Measurements from ENCODE around the gene SLC29A3. TPM values are rescaled to one million over a fixed set of nuclear protein-coding genes. Genes with fewer than 3 reads are reported as not detected.

Gene SLC29A3
- total RNA-seq, 2 experiments from 2014 or later: 3.4 to 5.1 TPM

GRCh38 chr10:71394926-71395562, 76.0 kb downstream of the SLC29A3 start:
- H3K27ac Mint-ChIP-seq: no peak overlapping the region
- H3K27me3 Mint-ChIP-seq: peaks cover 59% of the 10 kb centered on the region
- CTCF ChIA-PET: interaction anchor here (0.7 to 3.2 kb wide), 10 partner anchors 11 to 501 kb away, joined by 3 to 25 read pairs (median 5); partner anchors contain the start of genes SLC29A3 and VSIR
- DNase-seq (peak; percentile 30), ATAC-seq (no peak)
- H3K36me3 Mint-ChIP-seq: no peaks in the 10 kb centered on the region
- H3K4me3 Mint-ChIP-seq: no peak overlapping the region
- no peaks in the 10 kb centered on the region for H3K9me3 Mint-ChIP-seq (ENCODE audit: low read depth)
- no peaks in the 10 kb centered on the region for H3K4me1 Mint-ChIP-seq

- CTCF ChIA-PET: interaction anchor here (0.7 to 3.2 kb wide), 12 partner anchors 11 to 501 kb away, joined by 3 to 25 read pairs (median 4); partner anchors contain the start of genes SLC29A3 and VSIR
- Mint-ChIP-seq H3K27me3 (peaks cover 61% of the 10 kb centered on the region), H3K4me3 (no peak overlapping the region), H3K4me1 (no peaks in the 10 kb centered on the region), H3K27ac (no peak overlapping the region), H3K36me3 (no peaks in the 10 kb centered on the region), H3K9me3 (ENCODE audit: low read depth) (no peaks in the 10 kb centered on the region)
- no peak for DNase-seq
- no peak for ATAC-seq
Measured at GRCh38 chr10:71395621-71396020, 76.6 kb downstream of the SLC29A3 start.

GRCh38 chr10:71396084-71396710, 77.1 kb downstream of the SLC29A3 start:
- ATAC-seq: peak; percentile 68
- no peak overlapping the region for H3K27ac Mint-ChIP-seq
- H3K9me3 Mint-ChIP-seq (ENCODE audit: low read depth): no peaks in the 10 kb centered on the region
- H3K27me3 Mint-ChIP-seq: peaks cover 58% of the 10 kb centered on the region
- no peak overlapping the region for H3K4me3 Mint-ChIP-seq
- no peaks in the 10 kb centered on the region for H3K36me3 Mint-ChIP-seq
- no peaks in the 10 kb centered on the region for H3K4me1 Mint-ChIP-seq
- peak; percentile 43 for DNase-seq
- CTCF ChIA-PET: interaction anchor here (0.8 to 3.2 kb wide), 11 partner anchors 11 to 500 kb away, joined by 3 to 25 read pairs (median 5); partner anchors contain the start of gene SLC29A3

- no peak within 1 kb of the TSS for H3K27ac Mint-ChIP-seq
- no peaks in the 10 kb centered on the region for H3K9me3 Mint-ChIP-seq (ENCODE audit: low read depth)
- DNase-seq (peak; percentile 28), ATAC-seq (peak; percentile 24)
- peaks cover 57% of the 10 kb centered on the region for H3K27me3 Mint-ChIP-seq
- H3K4me3 Mint-ChIP-seq: no peak within 1 kb of the TSS
- no peaks in the 10 kb centered on the region for H3K36me3 Mint-ChIP-seq
- CTCF ChIA-PET: interaction anchor here (1.1 to 3.2 kb wide), 5 partner anchors 12 to 499 kb away, joined by 3 to 25 read pairs (median 7); no protein-coding TSS in a partner anchor
- no peaks in the 10 kb centered on the region for H3K4me1 Mint-ChIP-seq
Measured at GRCh38 chr10:71396711-71397295, 77.7 kb downstream of the SLC29A3 start, which contains the start of gene CDH23. Gene CDH23 (plus strand): TSS chr10:71396920. CDS start chr10:71439832, 42,912 bp downstream.

- Mint-ChIP-seq H3K4me3 (no peak overlapping the region), H3K36me3 (no peaks in the 10 kb centered on the region), H3K4me1 (no peaks in the 10 kb centered on the region), H3K9me3 (ENCODE audit: low read depth) (no peaks in the 10 kb centered on the region), H3K27ac (no peak overlapping the region), H3K27me3 (peaks cover 52% of the 10 kb centered on the region)
- ATAC-seq: no peak
- DNase-seq: peak; percentile 23
- CTCF ChIA-PET: interaction anchor here (2.2 to 3.2 kb wide), 2 partner anchors 172 to 499 kb away, joined by 7 to 25 read pairs; no protein-coding TSS in a partner anchor
Measured at GRCh38 chr10:71397296-71398212, 78.5 kb downstream of the SLC29A3 start.

GRCh38 chr10:71398976-71399375, 79.9 kb downstream of the SLC29A3 start:
- Mint-ChIP-seq H3K9me3 (ENCODE audit: low read depth) (no peaks in the 10 kb centered on the region), H3K4me3 (no peak overlapping the region), H3K27me3 (peaks cover 47% of the 10 kb centered on the region), H3K27ac (no peak overlapping the region), H3K36me3 (no peaks in the 10 kb centered on the region), H3K4me1 (no peaks in the 10 kb centered on the region)
- DNase-seq: peak; percentile 11
- no peak for ATAC-seq
- CTCF ChIA-PET: interaction anchor here (0.7 to 2.1 kb wide), 2 partner anchors 14 to 297 kb away, joined by 3 to 6 read pairs; no protein-coding TSS in a partner anchor

GRCh38 chr10:71399946-71400345, 80.9 kb downstream of the SLC29A3 start:
- Mint-ChIP-seq H3K27me3 (peaks cover 47% of the 10 kb centered on the region), H3K27ac (no peak overlapping the region), H3K9me3 (ENCODE audit: low read depth) (no peaks in the 10 kb centered on the region), H3K36me3 (no peaks in the 10 kb centered on the region), H3K4me3 (no peak overlapping the region), H3K4me1 (no peaks in the 10 kb centered on the region)
- DNase-seq: peak; percentile 23
- no peak for ATAC-seq
- CTCF ChIA-PET: interaction anchor here (0.9 to 2.1 kb wide), 2 partner anchors 10 to 15 kb away, joined by 4 to 6 read pairs; no protein-coding TSS in a partner anchor

- no peak overlapping the region for H3K4me3 Mint-ChIP-seq
- H3K27me3 Mint-ChIP-seq: peaks cover 37% of the 10 kb centered on the region
- ATAC-seq: no peak
- H3K36me3 Mint-ChIP-seq: no peaks in the 10 kb centered on the region
- H3K27ac Mint-ChIP-seq: no peak overlapping the region
- CTCF ChIA-PET: interaction anchor here (2.1 kb wide), 1 partner anchor 16 kb away, joined by 6 read pairs; no protein-coding TSS in a partner anchor
- no peaks in the 10 kb centered on the region for H3K4me1 Mint-ChIP-seq
- H3K9me3 Mint-ChIP-seq (ENCODE audit: low read depth): no peaks in the 10 kb centered on the region
- peak; percentile 34 for DNase-seq
Measured at GRCh38 chr10:71401056-71401455, 82.0 kb downstream of the SLC29A3 start.

- Mint-ChIP-seq H3K36me3 (no peaks in the 10 kb centered on the region), H3K9me3 (ENCODE audit: low read depth) (no peaks in the 10 kb centered on the region), H3K4me1 (no peaks in the 10 kb centered on the region), H3K4me3 (no peak overlapping the region), H3K27ac (no peak overlapping the region), H3K27me3 (peaks cover 35% of the 10 kb centered on the region)
- DNase-seq (peak; percentile 19), ATAC-seq (no peak)
- CTCF ChIA-PET: interaction anchor here (1.2 kb wide), 1 partner anchor 168 kb away, joined by 3 read pairs; no protein-coding TSS in a partner anchor
Measured at GRCh38 chr10:71402005-71402404, 82.9 kb downstream of the SLC29A3 start.

GRCh38 chr10:71404503-71405295, 85.6 kb downstream of the SLC29A3 start:
- CTCF ChIA-PET: interaction anchor here (0.6 kb wide), 1 partner anchor 12 kb away, joined by 3 read pairs; no protein-coding TSS in a partner anchor
- Mint-ChIP-seq H3K27ac (no peak overlapping the region), H3K9me3 (ENCODE audit: low read depth) (no peaks in the 10 kb centered on the region), H3K27me3 (peaks cover 11% of the 10 kb centered on the region), H3K4me3 (no peak overlapping the region), H3K36me3 (no peaks in the 10 kb centered on the region), H3K4me1 (no peaks in the 10 kb centered on the region)
- peak; percentile 37 for DNase-seq
- ATAC-seq: no peak

- CTCF ChIA-PET: no interaction called here
- Mint-ChIP-seq H3K9me3 (ENCODE audit: low read depth) (no peaks in the 10 kb centered on the region), H3K36me3 (peaks cover 1% of the 10 kb centered on the region), H3K27ac (no peak overlapping the region), H3K27me3 (peaks cover 3% of the 10 kb centered on the region), H3K4me3 (no peak overlapping the region), H3K4me1 (no peaks in the 10 kb centered on the region)
- peak; percentile 26 for DNase-seq
- ATAC-seq: no peak
Measured at GRCh38 chr10:71406878-71407277, 87.8 kb downstream of the SLC29A3 start.

Data from activated CD8-positive, alpha-beta memory T cell treated with anti-CD3 and anti-CD28 coated beads, Interleukin-2, amount 10 ng/mL, durations not matched to agents 7 days and 5 days (primary cell).